B cell (primary cell): ENCODE results near the gene UCN2.

Experiments
- EZH2 ChIP-seq: IDR thresholded peaks from 2 replicates; pipeline ENCODE4 v1.6.1; 2012; ENCODE audit warnings: borderline replicate concordance, low read depth, mild to moderate bottlenecking, moderate library complexity, low read length; ENCODE audit not compliant: insufficient read depth, poor library complexity, severe bottlenecking
- TF ChIP-seq, protein P1 (sequence below): fragments of 200-600 bp; IDR thresholded peaks from one replicate; pipeline ENCODE4 v1.8.0; 2022; ENCODE audit warnings: antibody characterized with exemption, mild to moderate bottlenecking

DNA sequence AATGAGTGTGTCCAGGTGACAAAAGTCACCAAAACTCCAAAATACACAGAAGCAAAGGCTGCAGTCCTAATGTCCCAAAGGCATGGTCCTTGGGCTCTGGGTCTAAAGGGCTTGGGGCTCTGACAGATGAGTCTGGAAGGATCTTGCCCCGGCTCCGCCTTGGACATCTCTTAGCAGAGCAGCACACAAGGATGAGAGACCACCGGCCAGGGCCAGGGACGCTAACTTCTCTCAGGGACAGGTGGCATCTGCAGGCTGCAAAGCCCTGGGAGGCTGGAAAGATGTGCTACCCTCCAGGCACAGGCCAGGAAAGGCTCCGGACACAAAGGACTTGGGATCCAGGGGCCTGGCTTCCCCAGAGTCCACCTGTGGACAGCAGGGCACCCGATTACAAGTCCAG is 45.5 kb downstream of the UCN2 start:
- TF ChIP-seq, protein P1, sequence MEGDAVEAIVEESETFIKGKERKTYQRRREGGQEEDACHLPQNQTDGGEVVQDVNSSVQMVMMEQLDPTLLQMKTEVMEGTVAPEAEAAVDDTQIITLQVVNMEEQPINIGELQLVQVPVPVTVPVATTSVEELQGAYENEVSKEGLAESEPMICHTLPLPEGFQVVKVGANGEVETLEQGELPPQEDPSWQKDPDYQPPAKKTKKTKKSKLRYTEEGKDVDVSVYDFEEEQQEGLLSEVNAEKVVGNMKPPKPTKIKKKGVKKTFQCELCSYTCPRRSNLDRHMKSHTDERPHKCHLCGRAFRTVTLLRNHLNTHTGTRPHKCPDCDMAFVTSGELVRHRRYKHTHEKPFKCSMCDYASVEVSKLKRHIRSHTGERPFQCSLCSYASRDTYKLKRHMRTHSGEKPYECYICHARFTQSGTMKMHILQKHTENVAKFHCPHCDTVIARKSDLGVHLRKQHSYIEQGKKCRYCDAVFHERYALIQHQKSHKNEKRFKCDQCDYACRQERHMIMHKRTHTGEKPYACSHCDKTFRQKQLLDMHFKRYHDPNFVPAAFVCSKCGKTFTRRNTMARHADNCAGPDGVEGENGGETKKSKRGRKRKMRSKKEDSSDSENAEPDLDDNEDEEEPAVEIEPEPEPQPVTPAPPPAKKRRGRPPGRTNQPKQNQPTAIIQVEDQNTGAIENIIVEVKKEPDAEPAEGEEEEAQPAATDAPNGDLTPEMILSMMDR = no peak
- no peak for TF ChIP-seq EZH2
